ENCODE results near the gene SNX3. TPM values are rescaled to one million over a fixed set of nuclear protein-coding genes. Genes with fewer than 3 reads are reported as not detected.
"Not testable (repeated sequence)": the region's sequence is repeated elsewhere in the genome, so short reads cannot be mapped to it uniquely, and the experiment has no call there.

Gene SNX3
- total RNA-seq, 5 donors from 2014 or later (not counting 1 experiment from before 2014, with no cell fraction given): 50.1 to 61.4 (median 51.3) TPM

- CTCF ChIA-PET: interaction anchor here in 1 of 2 donors (0.7 kb wide), 1 partner anchor 905 kb away, joined by 5 read pairs; no protein-coding TSS in a partner anchor
- POLR2A ChIA-PET: interaction anchor here in 1 of 2 donors (0.5 kb wide), 1 partner anchor 177 kb away, joined by 6 read pairs; no protein-coding TSS in a partner anchor
- Mint-ChIP-seq H3K36me3 (no peaks in the 10 kb centered on the region), H3K27me3 (peaks cover 0 to 5% of the 10 kb centered on the region in 2 donors), H3K27ac (no peak overlapping the region), H3K9me3 (no peaks in the 10 kb centered on the region), H3K4me3 (no peak overlapping the region), H3K4me1 (no peaks in the 10 kb centered on the region)
- Histone ChIP-seq H3K27ac (ENCODE audit: low read length) (no peak overlapping the region), H3K4me3 (ENCODE audit: control insufficient read depth in 1 of 2, extremely low read depth in 1 of 2, low read length in 1 of 2) (no peak overlapping the region), H3K36me3 (ENCODE audit: control insufficient read depth in 2 of 2, extremely low read depth in 1 of 2, insufficient read depth in 1 of 2, low read length in 1 of 2) (no peaks in the 10 kb centered on the region), H3K27me3 (replicated peaks in 1 of 2; ENCODE audit: control insufficient read depth in 2 of 2, extremely low read depth in 1 of 2, insufficient read depth in 2 of 2, low read length in 1 of 2) (peaks cover 0 to 2% of the 10 kb centered on the region in 2 experiments), H3K9me3 (no peaks in the 10 kb centered on the region), H3K4me1 (ENCODE audit: control insufficient read depth in 1 of 2, extremely low read depth in 1 of 2, insufficient read depth in 2 of 2, low read length in 2 of 2) (no peaks in the 10 kb centered on the region)
- ATAC-seq (replicated peaks in 1 of 4): no peak
- no CpG with 5 or more reads among the region's 2 CpGs for WGBS (ENCODE audit: insufficient coverage)
- DNase-seq: no peak
Observed at GRCh38 chr6:108274546-108274945, 13.7 kb upstream of the SNX3 start.

- H3K27me3 ChIP-seq (replicated peaks in 1 of 2; ENCODE audit: control insufficient read depth in 2 of 2, extremely low read depth in 1 of 2, insufficient read depth in 2 of 2, low read length in 1 of 2); H3K9me3 Mint-ChIP-seq; DNase-seq; CTCF ChIA-PET; H3K27ac ChIP-seq (ENCODE audit: low read length); H3K4me3 ChIP-seq (ENCODE audit: control insufficient read depth in 1 of 2, extremely low read depth in 1 of 2, low read length in 1 of 2); POLR2A ChIA-PET; H3K4me1 ChIP-seq (ENCODE audit: control insufficient read depth in 1 of 2, extremely low read depth in 1 of 2, insufficient read depth in 2 of 2, low read length in 2 of 2); H3K4me3 Mint-ChIP-seq; H3K27ac Mint-ChIP-seq; H3K36me3 ChIP-seq (ENCODE audit: control insufficient read depth in 2 of 2, extremely low read depth in 1 of 2, insufficient read depth in 1 of 2, low read length in 1 of 2); ATAC-seq (replicated peaks in 1 of 4); H3K9me3 ChIP-seq; H3K36me3 Mint-ChIP-seq; H3K27me3 Mint-ChIP-seq; H3K4me1 Mint-ChIP-seq: not testable (repeated sequence)
- WGBS (ENCODE audit: insufficient coverage): 94% methylated on average over 10 of the region's 31 CpGs
Observed at GRCh38 chr6:108269955-108270354, 9.1 kb upstream of the SNX3 start.

- H3K9me3 ChIP-seq: no peaks in the 10 kb centered on the region
- no peaks in the 10 kb centered on the region for H3K36me3 ChIP-seq (ENCODE audit: control insufficient read depth in 2 of 2, extremely low read depth in 1 of 2, insufficient read depth in 1 of 2, low read length in 1 of 2)
- no peaks in the 10 kb centered on the region for H3K4me1 Mint-ChIP-seq
- no peak overlapping the region for H3K4me3 Mint-ChIP-seq
- H3K27me3 ChIP-seq (replicated peaks in 1 of 2; ENCODE audit: control insufficient read depth in 2 of 2, extremely low read depth in 1 of 2, insufficient read depth in 2 of 2, low read length in 1 of 2): no peaks in the 10 kb centered on the region
- H3K27ac Mint-ChIP-seq: no peak overlapping the region
- no peak overlapping the region for H3K27ac ChIP-seq (ENCODE audit: low read length)
- H3K27me3 Mint-ChIP-seq: peaks cover 0 to 3% of the 10 kb centered on the region in 2 donors
- DNase-seq: no peak
- no CpG with 5 or more reads among the region's 3 CpGs for WGBS (ENCODE audit: insufficient coverage)
- ATAC-seq (replicated peaks in 1 of 4): no peak
- H3K4me3 ChIP-seq (ENCODE audit: control insufficient read depth in 1 of 2, extremely low read depth in 1 of 2, low read length in 1 of 2): no peak overlapping the region
- ChIA-PET POLR2A (no interaction called here), CTCF (interaction anchor here (0.7 kb wide), 2 partner anchors 18 to 920 kb away, joined by 4 to 9 read pairs; no protein-coding TSS in a partner anchor)
- H3K4me1 ChIP-seq (ENCODE audit: control insufficient read depth in 1 of 2, extremely low read depth in 1 of 2, insufficient read depth in 2 of 2, low read length in 2 of 2): no peaks in the 10 kb centered on the region
- H3K36me3 Mint-ChIP-seq: no peaks in the 10 kb centered on the region
- no peaks in the 10 kb centered on the region for H3K9me3 Mint-ChIP-seq
Observed at GRCh38 chr6:108268845-108269244, 8.0 kb upstream of the SNX3 start.

GRCh38 chr6:108263371-108263770 lies 2.5 kb upstream of the SNX3 start:
- no peaks in the 10 kb centered on the region for H3K9me3 Mint-ChIP-seq
- WGBS (ENCODE audit: insufficient coverage): no CpG with 5 or more reads among the region's 2 CpGs
- no peak overlapping the region for H3K4me3 ChIP-seq (ENCODE audit: control insufficient read depth in 1 of 2, extremely low read depth in 1 of 2, low read length in 1 of 2)
- no peaks in the 10 kb centered on the region for H3K36me3 Mint-ChIP-seq
- peaks cover 16% of the 10 kb centered on the region in 2 experiments for H3K4me1 ChIP-seq (ENCODE audit: control insufficient read depth in 1 of 2, extremely low read depth in 1 of 2, insufficient read depth in 2 of 2, low read length in 2 of 2)
- ATAC-seq (replicated peaks in 1 of 4): no peak
- H3K9me3 ChIP-seq: no peaks in the 10 kb centered on the region
- H3K27me3 Mint-ChIP-seq: no peaks in the 10 kb centered on the region
- no peaks in the 10 kb centered on the region for H3K36me3 ChIP-seq (ENCODE audit: control insufficient read depth in 2 of 2, extremely low read depth in 1 of 2, insufficient read depth in 1 of 2, low read length in 1 of 2)
- H3K4me1 Mint-ChIP-seq: peaks cover 18 to 24% (median 20%) of the 10 kb centered on the region in 3 donors
- no peak overlapping the region for H3K27ac Mint-ChIP-seq
- no peak for DNase-seq
- POLR2A ChIA-PET: interaction anchor here in 1 of 2 donors (0.6 to 1.1 kb wide), 3 partner anchors 33 to 1580 kb away, joined by 3 to 8 read pairs (median 4); no protein-coding TSS in a partner anchor
- H3K4me3 Mint-ChIP-seq: no peak overlapping the region
- CTCF ChIA-PET: no interaction called here
- H3K27ac ChIP-seq (ENCODE audit: low read length): no peak overlapping the region
- H3K27me3 ChIP-seq (replicated peaks in 1 of 2; ENCODE audit: control insufficient read depth in 2 of 2, extremely low read depth in 1 of 2, insufficient read depth in 2 of 2, low read length in 1 of 2): no peaks in the 10 kb centered on the region

GRCh38 chr6:108260126-108260808 lies 573 bp downstream of the SNX3 start:
- peak overlapping the region; percentile 85 to 95 for H3K4me3 ChIP-seq (ENCODE audit: control insufficient read depth in 1 of 2, extremely low read depth in 1 of 2, low read length in 1 of 2)
- Mint-ChIP-seq H3K27me3 (no peaks in the 10 kb centered on the region), H3K9me3 (no peaks in the 10 kb centered on the region), H3K27ac (peak overlapping the region; percentile 80), H3K4me1 (peaks cover 41 to 42% (median 41%) of the 10 kb centered on the region in 3 donors), H3K4me3 (peak overlapping the region; percentile 86 to 88 (median 87)), H3K36me3 (peaks cover 6% of the 10 kb centered on the region)
- peaks cover 16 to 17% of the 10 kb centered on the region in 2 experiments for H3K4me1 ChIP-seq (ENCODE audit: control insufficient read depth in 1 of 2, extremely low read depth in 1 of 2, insufficient read depth in 2 of 2, low read length in 2 of 2)
- H3K27me3 ChIP-seq (replicated peaks in 1 of 2; ENCODE audit: control insufficient read depth in 2 of 2, extremely low read depth in 1 of 2, insufficient read depth in 2 of 2, low read length in 1 of 2): no peaks in the 10 kb centered on the region
- DNase-seq: peak in 13 of 35 experiments; percentile 1 to 46 (median 7)
- no peaks in the 10 kb centered on the region for H3K36me3 ChIP-seq (ENCODE audit: control insufficient read depth in 2 of 2, extremely low read depth in 1 of 2, insufficient read depth in 1 of 2, low read length in 1 of 2)
- ChIA-PET CTCF (interaction anchor here in 1 of 2 donors (0.5 to 1.2 kb wide), 2 partner anchors 298 to 299 kb away, joined by 4 read pairs; no protein-coding TSS in a partner anchor), POLR2A (interaction anchor here in 1 of 2 donors (0.6 to 1.0 kb wide), 3 partner anchors 26 to 44 kb away, joined by 4 read pairs; partner anchors contain the start of gene AFG1L)
- no peaks in the 10 kb centered on the region for H3K9me3 ChIP-seq
- ATAC-seq (replicated peaks in 1 of 4): peak in 2 of 4 experiments; percentile 2 to 3
- H3K27ac ChIP-seq (ENCODE audit: low read length): peak overlapping the region; percentile 92
- WGBS (ENCODE audit: insufficient coverage): under 1% methylated on average over 27 of the region's 29 CpGs

GRCh38 chr6:108254433-108255410 lies 6.1 kb downstream of the SNX3 start:
- ChIA-PET CTCF (interaction anchor here in 1 of 2 donors (0.5 kb wide), 1 partner anchor 811 kb away, joined by 4 read pairs; no protein-coding TSS in a partner anchor), POLR2A (no interaction called here)
- Histone ChIP-seq H3K27me3 (replicated peaks in 1 of 2; ENCODE audit: control insufficient read depth in 2 of 2, extremely low read depth in 1 of 2, insufficient read depth in 2 of 2, low read length in 1 of 2) (no peaks in the 10 kb centered on the region), H3K4me1 (ENCODE audit: control insufficient read depth in 1 of 2, extremely low read depth in 1 of 2, insufficient read depth in 2 of 2, low read length in 2 of 2) (peaks cover 9 to 20% of the 10 kb centered on the region in 2 experiments), H3K36me3 (ENCODE audit: control insufficient read depth in 2 of 2, extremely low read depth in 1 of 2, insufficient read depth in 1 of 2, low read length in 1 of 2) (peaks cover 0 to 4% of the 10 kb centered on the region in 2 donors), H3K27ac (ENCODE audit: low read length) (no peak overlapping the region), H3K4me3 (ENCODE audit: control insufficient read depth in 1 of 2, extremely low read depth in 1 of 2, low read length in 1 of 2) (no peak overlapping the region), H3K9me3 (no peaks in the 10 kb centered on the region)
- peaks cover 36% of the 10 kb centered on the region for H3K36me3 Mint-ChIP-seq
- DNase-seq: no peak
- no peak overlapping the region for H3K4me3 Mint-ChIP-seq
- WGBS (ENCODE audit: insufficient coverage): 100% methylated on average over 1 of the region's 4 CpGs
- H3K27ac Mint-ChIP-seq: peak overlapping the region; percentile 20 to 48
- no peaks in the 10 kb centered on the region for H3K9me3 Mint-ChIP-seq
- ATAC-seq (replicated peaks in 1 of 4): no peak
- no peaks in the 10 kb centered on the region for H3K27me3 Mint-ChIP-seq
- peaks cover 76 to 80% (median 77%) of the 10 kb centered on the region in 3 donors for H3K4me1 Mint-ChIP-seq

All from T-cell (primary cell).